H1 (cell line): ENCODE data around the gene KLF16. TPM values are rescaled to one million over a fixed set of nuclear protein-coding genes. Genes with fewer than 3 reads are reported as not detected.

Experiments
- CEBPB ChIP-seq: IDR thresholded peaks from 2 replicates; pipeline ENCODE4 v1.6.1; 2012; ENCODE audit warnings: low read depth, low read length
- CTBP2 ChIP-seq: IDR thresholded peaks from 2 replicates; pipeline ENCODE4 v1.7.0; 2011; ENCODE audit warnings: borderline replicate concordance, mild to moderate bottlenecking, moderate library complexity, mixed read lengths, low read length; ENCODE audit not compliant: insufficient read depth, insufficient read length
- EZH2 ChIP-seq: fragments of 200-600 bp; sonication (generic); IDR thresholded peaks from 2 replicates; pipeline ENCODE4 v1.7.1; 2012; ENCODE audit warnings: low read depth, mild to moderate bottlenecking, moderate library complexity, low read length, inconsistent platforms; ENCODE audit not compliant: severe bottlenecking
- HDAC2 ChIP-seq, 2 experiments: fragments of 300-600 bp in 1 of 2; sonication (generic) in 1 of 2; IDR thresholded peaks; 2 replicates each; pipeline ENCODE4 v1.6.1; 2011 to 2012; ENCODE audit warnings: low read depth in 2 of 2, low read length in 2 of 2, mild to moderate bottlenecking in 2 of 2, moderate library complexity in 2 of 2, borderline replicate concordance in 1 of 2, inconsistent platforms in 1 of 2
- POU5F1 ChIP-seq: IDR thresholded peaks from 2 replicates; pipeline ENCODE4 v1.6.1; 2011; ENCODE audit warnings: low read depth, mild to moderate bottlenecking, low read length, moderate library complexity
- SAP30 ChIP-seq: fragments of 300-600 bp; sonication (generic); IDR thresholded peaks from 2 replicates; pipeline ENCODE4 v1.7.1; 2012; ENCODE audit warnings: low read length, moderate library complexity, mild to moderate bottlenecking, inconsistent platforms; ENCODE audit not compliant: insufficient read depth, insufficient replicate concordance
- TBP ChIP-seq: IDR thresholded peaks from 2 replicates; pipeline ENCODE4 v1.6.1; 2011; ENCODE audit warnings: low read depth, low read length, improper control_type of control experiment
- polyA plus RNA-seq, 7 experiments: library from polyadenylated mRNA; depleted of rRNA in 3 of 7; stranded (reverse) in 5 of 7; unstranded in 2 of 7; fragments of >200 nt in 5 of 7; fragments of 200-250 nt in 2 of 7; gene quantifications; 1 replicate in 5 of 7; 2 replicates in 1 of 7; 4 replicates in 1 of 7; pipeline versions ENCODE4 v1.2.1 to v1.2.3, GENCODE V29; 2011 to 2013; ENCODE audit warnings: missing spikeins in 2 of 7, mixed read lengths in 2 of 7
- total RNA-seq: library from RNA; stranded (reverse); fragmentation: NEBNext Ultra II Directional; extraction: Animal tissue kit (Norgen Biotek cat#: 25700); gene quantifications from 2 replicates; pipeline ENCODE4 v1.2.1, GENCODE V29; 2021
- TF ChIP-seq, protein P1 (sequence below): IDR thresholded peaks from 2 replicates; pipeline ENCODE4 v1.6.1; 2012; ENCODE audit warnings: inconsistent platforms
- TF ChIP-seq, protein P2 (sequence below), 3 experiments: IDR thresholded peaks; 1 replicate in 2 of 3; 2 replicates in 1 of 3; pipeline versions ENCODE4 v1.5.1 to v1.6.1; 2011; ENCODE audit warnings: low read length in 3 of 3, mild to moderate bottlenecking in 3 of 3, inconsistent platforms in 2 of 3, low read depth in 1 of 3, moderate library complexity in 1 of 3; ENCODE audit not compliant: insufficient read depth in 1 of 3; ENCODE audit errors: control extremely low read depth in 1 of 3

KLF16 gene
- total and polyA plus RNA-seq, 2 of the 8 experiments (the other 6 are each of a cell fraction or from before 2014, with no cell fraction given), result 14.3 to 45.9 TPM

DNA sequence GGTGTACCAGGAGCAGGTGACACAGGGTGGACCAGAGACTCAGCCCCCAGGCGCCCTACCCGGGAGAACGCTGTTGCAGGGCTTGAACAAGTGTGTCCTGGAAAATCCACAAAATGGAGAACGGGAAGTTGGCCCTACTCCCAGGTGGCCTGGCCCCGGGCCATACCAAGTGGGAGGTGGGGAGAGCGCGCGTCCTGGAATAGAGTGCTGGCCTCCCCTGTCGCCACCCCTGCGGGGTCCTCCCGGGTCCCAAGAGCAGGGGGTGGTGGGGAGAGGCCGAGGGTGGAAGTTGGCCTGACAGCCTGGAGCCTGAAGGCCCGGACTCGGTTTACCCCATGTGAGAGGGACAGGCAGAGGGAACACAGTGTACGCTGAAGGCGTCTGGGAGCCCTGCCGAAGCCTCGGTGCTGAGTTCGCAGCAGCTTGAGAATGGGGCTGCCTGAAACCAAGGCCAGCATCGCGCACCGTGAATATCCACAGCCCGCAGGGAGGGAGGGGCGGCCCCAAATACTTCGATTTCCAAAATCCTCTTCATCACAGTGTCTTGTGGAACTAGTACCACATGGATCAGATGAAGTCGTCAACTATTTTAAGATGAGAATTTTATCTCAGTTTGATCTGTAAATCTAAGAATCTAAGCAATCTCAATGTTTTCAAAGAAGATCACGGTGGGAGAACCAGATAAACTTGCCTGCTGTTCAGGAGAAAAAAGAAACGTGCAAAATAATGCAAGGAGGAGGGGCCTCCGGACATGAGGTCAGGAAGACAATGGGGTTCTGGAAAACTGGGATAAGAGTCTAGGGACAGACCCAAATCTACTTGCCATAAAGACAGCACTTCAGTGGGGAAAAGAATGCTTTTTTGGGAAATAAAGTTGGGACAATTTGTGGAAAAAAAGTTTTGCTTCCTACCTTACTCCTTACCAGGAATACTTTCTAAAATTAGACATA is 10.4 kb upstream of the KLF16 start (continued):
- TF ChIP-seq CEBPB (no peak), CTBP2 (no peak), TBP (no peak), HDAC2 (IDR thresholded peaks at IDR 0.05; ENCODE audit: borderline replicate concordance in 1 of 2, low read depth in 2 of 2, low read length in 2 of 2) (no peak), POU5F1 (no peak), SAP30 (no peak), EZH2 (no peak)
- TF ChIP-seq, protein P1, sequence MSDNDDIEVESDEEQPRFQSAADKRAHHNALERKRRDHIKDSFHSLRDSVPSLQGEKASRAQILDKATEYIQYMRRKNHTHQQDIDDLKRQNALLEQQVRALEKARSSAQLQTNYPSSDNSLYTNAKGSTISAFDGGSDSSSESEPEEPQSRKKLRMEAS, result no peak
- TF ChIP-seq, protein P2, sequence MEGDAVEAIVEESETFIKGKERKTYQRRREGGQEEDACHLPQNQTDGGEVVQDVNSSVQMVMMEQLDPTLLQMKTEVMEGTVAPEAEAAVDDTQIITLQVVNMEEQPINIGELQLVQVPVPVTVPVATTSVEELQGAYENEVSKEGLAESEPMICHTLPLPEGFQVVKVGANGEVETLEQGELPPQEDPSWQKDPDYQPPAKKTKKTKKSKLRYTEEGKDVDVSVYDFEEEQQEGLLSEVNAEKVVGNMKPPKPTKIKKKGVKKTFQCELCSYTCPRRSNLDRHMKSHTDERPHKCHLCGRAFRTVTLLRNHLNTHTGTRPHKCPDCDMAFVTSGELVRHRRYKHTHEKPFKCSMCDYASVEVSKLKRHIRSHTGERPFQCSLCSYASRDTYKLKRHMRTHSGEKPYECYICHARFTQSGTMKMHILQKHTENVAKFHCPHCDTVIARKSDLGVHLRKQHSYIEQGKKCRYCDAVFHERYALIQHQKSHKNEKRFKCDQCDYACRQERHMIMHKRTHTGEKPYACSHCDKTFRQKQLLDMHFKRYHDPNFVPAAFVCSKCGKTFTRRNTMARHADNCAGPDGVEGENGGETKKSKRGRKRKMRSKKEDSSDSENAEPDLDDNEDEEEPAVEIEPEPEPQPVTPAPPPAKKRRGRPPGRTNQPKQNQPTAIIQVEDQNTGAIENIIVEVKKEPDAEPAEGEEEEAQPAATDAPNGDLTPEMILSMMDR (IDR thresholded peaks at IDR 0.05; ENCODE audit: control extremely low read depth in 1 of 3, insufficient read depth in 1 of 3, low read depth in 1 of 3, low read length in 3 of 3), result no peak
- TF ChIP-seq, all 59 proteins: peak for 0
